Mammary epithelial cell (primary cell): ENCODE measurements around the gene SFTA2.

Experiments used
- EZH2 ChIP-seq: IDR thresholded peaks from 2 replicates; pipeline ENCODE4 v1.6.1; 2012; ENCODE audit warnings: low read length, inconsistent platforms, borderline replicate concordance
- TF ChIP-seq, protein P1 (sequence below), 2 donors: IDR thresholded peaks in 1 of 2; conservative IDR thresholded peaks in 1 of 2; 2 replicates each; pipeline ENCODE4 v1.5.1; 2011 to 2012; ENCODE audit warnings: inconsistent platforms in 2 of 2, low read length in 2 of 2, mild to moderate bottlenecking in 2 of 2, control low read depth in 1 of 2, low read depth in 1 of 2; ENCODE audit not compliant: insufficient read depth in 1 of 2; ENCODE audit errors: extremely low read depth in 1 of 2

DNA sequence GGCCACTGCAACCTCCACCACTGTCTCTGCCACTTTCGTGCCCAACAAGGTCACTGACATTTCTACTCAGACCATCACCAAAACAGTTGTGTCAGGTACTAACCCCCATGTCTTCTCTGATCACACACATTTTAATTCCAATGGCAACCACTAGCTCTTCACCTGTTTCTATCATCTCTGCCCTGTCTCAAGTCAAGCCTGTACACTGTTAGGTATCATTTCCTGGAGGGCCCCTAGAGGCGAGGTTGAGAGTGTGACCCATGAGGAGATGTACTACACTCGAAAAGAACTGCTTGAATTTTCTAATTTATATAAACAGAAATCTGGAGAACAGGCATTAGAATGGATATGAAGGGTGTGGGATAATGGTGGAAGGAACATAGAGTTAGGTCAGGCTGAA lies 34.2 kb upstream of the SFTA2 start:
- TF ChIP-seq, protein P1, sequence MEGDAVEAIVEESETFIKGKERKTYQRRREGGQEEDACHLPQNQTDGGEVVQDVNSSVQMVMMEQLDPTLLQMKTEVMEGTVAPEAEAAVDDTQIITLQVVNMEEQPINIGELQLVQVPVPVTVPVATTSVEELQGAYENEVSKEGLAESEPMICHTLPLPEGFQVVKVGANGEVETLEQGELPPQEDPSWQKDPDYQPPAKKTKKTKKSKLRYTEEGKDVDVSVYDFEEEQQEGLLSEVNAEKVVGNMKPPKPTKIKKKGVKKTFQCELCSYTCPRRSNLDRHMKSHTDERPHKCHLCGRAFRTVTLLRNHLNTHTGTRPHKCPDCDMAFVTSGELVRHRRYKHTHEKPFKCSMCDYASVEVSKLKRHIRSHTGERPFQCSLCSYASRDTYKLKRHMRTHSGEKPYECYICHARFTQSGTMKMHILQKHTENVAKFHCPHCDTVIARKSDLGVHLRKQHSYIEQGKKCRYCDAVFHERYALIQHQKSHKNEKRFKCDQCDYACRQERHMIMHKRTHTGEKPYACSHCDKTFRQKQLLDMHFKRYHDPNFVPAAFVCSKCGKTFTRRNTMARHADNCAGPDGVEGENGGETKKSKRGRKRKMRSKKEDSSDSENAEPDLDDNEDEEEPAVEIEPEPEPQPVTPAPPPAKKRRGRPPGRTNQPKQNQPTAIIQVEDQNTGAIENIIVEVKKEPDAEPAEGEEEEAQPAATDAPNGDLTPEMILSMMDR (conservative IDR thresholded peaks at IDR 0.05 in 1 of 2, IDR thresholded peaks at IDR 0.05 in 1 of 2; ENCODE audit: extremely low read depth in 1 of 2, insufficient read depth in 1 of 2, low read depth in 1 of 2, low read length in 2 of 2), result no peak
- TF ChIP-seq EZH2, result no peak
